Measurements from ENCODE around the gene QRSL1. TPM values are rescaled to one million over a fixed set of nuclear protein-coding genes. Genes with fewer than 3 reads are reported as not detected.
"Not testable (repeated sequence)": the region's sequence is repeated elsewhere in the genome, so short reads cannot be mapped to it uniquely, and the experiment has no call there.

Gene QRSL1
- total RNA-seq, 1 donor from 2014 or later: 12.1 TPM

GRCh38 chr6:106620931-106621672, 8.3 kb upstream of the QRSL1 start:
- DNase-seq (ENCODE audit: low spot score): no peak
- intact Hi-C loops (cut with DNase I): no loop called here

GRCh38 chr6:106622412-106622811, 7.0 kb upstream of the QRSL1 start:
- DNase-seq (ENCODE audit: low spot score): no peak
- intact Hi-C loops (cut with DNase I): no loop called here

GRCh38 chr6:106623039-106623438, 6.3 kb upstream of the QRSL1 start:
- intact Hi-C loops (cut with DNase I): no loop called here
- no peak for DNase-seq (ENCODE audit: low spot score)

- intact Hi-C loops (cut with DNase I): no loop called here
- DNase-seq (ENCODE audit: low spot score): no peak
These were observed 2.9 kb upstream of the QRSL1 start for GRCh38 chr6:106626485-106626884.

GRCh38 chr6:106627760-106628159, 1.6 kb upstream of the QRSL1 start:
- DNase-seq (ENCODE audit: low spot score); intact Hi-C loops (cut with DNase I): not testable (repeated sequence)

- DNase-seq (ENCODE audit: low spot score): no peak
- intact Hi-C loops (cut with DNase I): no loop called here
These were observed 698 bp upstream of the QRSL1 start for GRCh38 chr6:106628658-106629102.

- intact Hi-C loops (cut with DNase I): no loop called here
- DNase-seq (ENCODE audit: low spot score): no peak
These were observed 433 bp downstream of the QRSL1 start for GRCh38 chr6:106629859-106630163.

- intact Hi-C loops (cut with DNase I): no loop called here
- DNase-seq (ENCODE audit: low spot score): no peak
These were observed 988 bp downstream of the QRSL1 start for GRCh38 chr6:106630366-106630765.

GRCh38 chr6:106631346-106631745, 2.0 kb downstream of the QRSL1 start:
- intact Hi-C loops (cut with DNase I): no loop called here
- no peak for DNase-seq (ENCODE audit: low spot score)

GRCh38 chr6:106634565-106634964, 5.2 kb downstream of the QRSL1 start:
- no peak for DNase-seq (ENCODE audit: low spot score)
- intact Hi-C loops (cut with DNase I): no loop called here

GRCh38 chr6:106637051-106637716, 7.8 kb downstream of the QRSL1 start:
- DNase-seq (ENCODE audit: low spot score): no peak
- intact Hi-C loops (cut with DNase I): no loop called here

GRCh38 chr6:106637717-106638341, 8.5 kb downstream of the QRSL1 start:
- intact Hi-C loops (cut with DNase I): no loop called here
- DNase-seq (ENCODE audit: low spot score): no peak

GRCh38 chr6:106639812-106640211, 10.4 kb downstream of the QRSL1 start:
- intact Hi-C loops (cut with DNase I): no loop called here
- no peak for DNase-seq (ENCODE audit: low spot score)

- intact Hi-C loops (cut with DNase I): no loop called here
- no peak for DNase-seq (ENCODE audit: low spot score)
These were observed 13.1 kb downstream of the QRSL1 start for GRCh38 chr6:106642476-106642875.

GRCh38 chr6:106643061-106643460, 13.7 kb downstream of the QRSL1 start:
- no peak for DNase-seq (ENCODE audit: low spot score)
- intact Hi-C loops (cut with DNase I): no loop called here

- intact Hi-C loops (cut with DNase I): no loop called here
- DNase-seq (ENCODE audit: low spot score): no peak
These were observed 19.4 kb downstream of the QRSL1 start for GRCh38 chr6:106648651-106649308.

- intact Hi-C loops (cut with DNase I): no loop called here
- DNase-seq (ENCODE audit: low spot score): no peak
These were observed 29.1 kb downstream of the QRSL1 start for GRCh38 chr6:106658469-106658868.

- no peak for DNase-seq (ENCODE audit: low spot score)
- intact Hi-C loops (cut with DNase I): no loop called here
These were observed 30.5 kb downstream of the QRSL1 start for GRCh38 chr6:106659859-106660258.

- intact Hi-C loops (cut with DNase I): no loop called here
- DNase-seq (ENCODE audit: low spot score): no peak
These were observed 33.1 kb downstream of the QRSL1 start for GRCh38 chr6:106662458-106662857.

GRCh38 chr6:106666282-106667021, 37.1 kb downstream of the QRSL1 start:
- intact Hi-C loops (cut with DNase I): no loop called here
- DNase-seq (ENCODE audit: low spot score): no peak

All from cardiac septum (tissue), 1 donor.